HFFc6 (cell line): Measurements from ENCODE around the gene STING1. TPM values are rescaled to one million over a fixed set of nuclear protein-coding genes. Genes with fewer than 3 reads are reported as not detected.

ENCODE experiments used
- DNase-seq: peaks from one replicate; pipeline ENCODE4 v3.0.0-alpha.2; 2018
- H3K27ac Mint-ChIP-seq: 2 replicates; pipeline ENCODE4 v1.8.0; 2020; ENCODE audit warnings: mild to moderate bottlenecking, mixed read lengths
- H3K27me3 Mint-ChIP-seq: 2 replicates; pipeline ENCODE4 v1.8.0; 2021; ENCODE audit warnings: mild to moderate bottlenecking, moderate library complexity, mixed read lengths; ENCODE audit not compliant: insufficient read depth
- H3K36me3 Mint-ChIP-seq: 2 replicates; pipeline ENCODE4 v1.8.0; 2021; ENCODE audit warnings: low read depth, mixed read lengths
- H3K4me1 Mint-ChIP-seq: 2 replicates; pipeline ENCODE4 v1.8.0; 2020; ENCODE audit warnings: low read depth, mixed read lengths
- H3K4me3 Mint-ChIP-seq: 2 replicates; pipeline ENCODE4 v1.8.0; 2020; ENCODE audit warnings: mild to moderate bottlenecking, moderate library complexity, mixed read lengths
- H3K9me3 Mint-ChIP-seq: 2 replicates; pipeline ENCODE4 v1.8.0; 2020; ENCODE audit warnings: mild to moderate bottlenecking, mixed read lengths
- total RNA-seq, 6 experiments: library from RNA; stranded (reverse); fragmentation: NEBNext Ultra II Directional; extraction: Animal tissue kit (Norgen Biotek cat#: 25700); gene quantifications; 2 replicates in 1 of 6; 3 replicates in 5 of 6; pipeline ENCODE4 v1.2.3, GENCODE V29; 2021
- TF ChIP-seq, protein P1 (sequence below): fragments of 200-600 bp; sonication (generic); IDR thresholded peaks from 2 replicates; pipeline ENCODE4 v1.5.0; 2021; ENCODE audit warnings: antibody characterized with exemption, mild to moderate bottlenecking

STING1 gene
- total RNA-seq, 6 experiments from 2014 or later, result 68.8 to 99.6 (median 87.9) TPM

DNA sequence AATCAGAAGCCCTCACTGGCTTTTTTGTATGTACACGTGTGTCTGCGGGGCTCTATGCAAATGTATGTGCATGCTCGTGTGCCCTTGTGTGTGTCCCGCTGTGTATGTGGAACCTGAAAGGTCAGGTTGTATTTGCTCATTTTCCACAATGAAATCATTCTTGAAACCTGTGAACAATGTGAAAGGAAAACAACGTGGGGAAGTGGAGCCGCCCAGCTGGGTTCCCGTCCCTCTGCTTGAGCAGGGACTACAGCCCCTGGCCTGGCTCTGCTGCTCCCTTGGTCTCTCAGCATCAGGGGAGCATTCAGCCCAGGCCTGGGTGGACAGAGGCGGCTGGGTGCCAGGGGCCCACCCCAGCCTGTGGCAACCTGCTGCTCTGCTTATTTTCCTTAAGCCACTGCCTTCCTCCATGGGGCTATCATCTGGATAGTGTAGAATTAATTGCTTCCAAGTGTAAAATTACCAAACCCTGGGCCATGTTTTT is 23.1 kb downstream of the STING1 start:
- Mint-ChIP-seq H3K36me3 (no peaks in the 10 kb centered on the region), H3K9me3 (no peaks in the 10 kb centered on the region), H3K4me3 (no peak overlapping the region), H3K4me1 (peaks cover 42% of the 10 kb centered on the region), H3K27ac (peak overlapping the region; percentile 90), H3K27me3 (no peaks in the 10 kb centered on the region; the same call in 1 of the 2 replicates)
- TF ChIP-seq, protein P1, sequence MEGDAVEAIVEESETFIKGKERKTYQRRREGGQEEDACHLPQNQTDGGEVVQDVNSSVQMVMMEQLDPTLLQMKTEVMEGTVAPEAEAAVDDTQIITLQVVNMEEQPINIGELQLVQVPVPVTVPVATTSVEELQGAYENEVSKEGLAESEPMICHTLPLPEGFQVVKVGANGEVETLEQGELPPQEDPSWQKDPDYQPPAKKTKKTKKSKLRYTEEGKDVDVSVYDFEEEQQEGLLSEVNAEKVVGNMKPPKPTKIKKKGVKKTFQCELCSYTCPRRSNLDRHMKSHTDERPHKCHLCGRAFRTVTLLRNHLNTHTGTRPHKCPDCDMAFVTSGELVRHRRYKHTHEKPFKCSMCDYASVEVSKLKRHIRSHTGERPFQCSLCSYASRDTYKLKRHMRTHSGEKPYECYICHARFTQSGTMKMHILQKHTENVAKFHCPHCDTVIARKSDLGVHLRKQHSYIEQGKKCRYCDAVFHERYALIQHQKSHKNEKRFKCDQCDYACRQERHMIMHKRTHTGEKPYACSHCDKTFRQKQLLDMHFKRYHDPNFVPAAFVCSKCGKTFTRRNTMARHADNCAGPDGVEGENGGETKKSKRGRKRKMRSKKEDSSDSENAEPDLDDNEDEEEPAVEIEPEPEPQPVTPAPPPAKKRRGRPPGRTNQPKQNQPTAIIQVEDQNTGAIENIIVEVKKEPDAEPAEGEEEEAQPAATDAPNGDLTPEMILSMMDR, result no peak
- DNase-seq, result no peak

DNA sequence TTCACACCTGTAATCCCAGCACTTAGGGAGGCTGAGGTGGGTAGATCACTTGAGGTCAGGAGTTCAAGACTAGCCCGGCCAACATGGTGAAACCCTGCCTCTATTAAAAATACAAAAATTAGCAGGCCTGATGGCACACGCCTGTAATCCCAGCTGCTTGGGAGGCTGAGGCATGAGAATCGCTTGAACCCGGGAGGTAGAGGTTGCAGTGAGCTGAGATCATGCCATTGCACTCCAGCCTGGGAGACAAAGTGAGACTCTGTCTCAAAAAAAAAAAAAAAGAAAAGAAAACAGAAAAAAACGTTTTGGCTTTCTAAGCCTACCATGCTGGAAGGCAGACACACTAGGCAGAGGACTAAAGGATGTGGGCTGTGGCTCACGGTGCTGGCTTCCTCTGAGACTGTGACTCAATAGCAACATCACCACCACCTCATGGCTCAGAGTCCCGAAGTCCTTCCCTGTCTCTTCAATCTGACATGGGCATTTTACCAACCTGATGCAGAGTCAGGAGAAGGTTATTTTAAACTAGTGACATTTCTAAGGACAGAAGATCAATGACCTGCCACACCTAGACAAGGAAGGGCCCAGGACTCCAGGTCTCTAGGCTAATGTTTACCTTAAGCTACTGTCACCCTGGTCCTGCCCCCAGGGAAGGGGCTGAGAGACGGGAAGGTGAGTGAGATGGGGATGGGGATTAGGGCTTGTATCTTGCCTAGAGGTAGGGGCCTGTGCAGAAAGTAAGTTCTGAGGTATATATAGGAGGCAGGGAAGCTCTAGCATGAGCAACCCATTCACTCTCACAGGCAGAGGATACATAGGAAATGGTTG is 23.8 kb downstream of the STING1 start:
- Mint-ChIP-seq H3K27ac (peak overlapping the region; percentile 90), H3K36me3 (no peaks in the 10 kb centered on the region), H3K9me3 (no peaks in the 10 kb centered on the region), H3K27me3 (no peaks in the 10 kb centered on the region), H3K4me3 (peak overlapping the region; percentile 32; the same call in 1 of the 2 replicates), H3K4me1 (peaks cover 42% of the 10 kb centered on the region)
- peak; percentile 73 for DNase-seq
- TF ChIP-seq, protein P1, result no peak

DNA sequence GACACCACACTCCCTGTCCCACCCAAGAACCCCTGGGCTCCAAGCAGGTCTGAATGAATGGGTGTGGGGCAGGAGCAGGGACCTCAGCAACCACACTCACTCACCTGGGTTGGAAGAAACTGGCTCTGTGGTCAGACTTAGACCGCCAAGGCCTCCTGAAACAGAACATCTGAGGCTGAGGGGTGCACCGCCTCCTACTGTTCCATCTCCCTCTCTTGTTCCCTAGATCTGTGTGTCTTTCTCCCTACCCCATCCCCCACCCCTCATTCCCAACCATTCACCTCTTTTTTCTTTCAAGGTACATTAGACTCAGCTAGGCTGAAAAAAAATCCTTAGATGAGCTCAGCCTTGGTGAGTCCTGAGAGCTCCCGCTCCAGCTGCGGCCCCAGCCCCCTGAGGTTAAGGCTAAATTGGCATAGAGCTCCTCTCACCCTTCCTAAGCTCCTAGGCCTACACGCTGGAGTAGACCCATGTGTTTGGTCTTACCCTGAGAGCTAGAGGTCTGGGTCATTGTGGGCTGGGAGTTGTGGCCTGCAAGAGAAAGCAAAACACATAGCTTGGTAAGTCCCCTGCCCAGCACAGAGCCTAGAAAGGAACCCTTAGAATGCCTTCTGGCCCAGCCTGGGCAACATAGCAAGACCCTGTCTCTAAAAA is 24.8 kb downstream of the STING1 start:
- no peak overlapping the region for H3K4me3 Mint-ChIP-seq
- no peaks in the 10 kb centered on the region for H3K9me3 Mint-ChIP-seq
- no peaks in the 10 kb centered on the region for H3K36me3 Mint-ChIP-seq
- H3K27me3 Mint-ChIP-seq, result no peaks in the 10 kb centered on the region
- no peak for DNase-seq
- TF ChIP-seq, protein P1, result no peak
- no peak overlapping the region for H3K27ac Mint-ChIP-seq
- peaks cover 39% of the 10 kb centered on the region for H3K4me1 Mint-ChIP-seq

DNA sequence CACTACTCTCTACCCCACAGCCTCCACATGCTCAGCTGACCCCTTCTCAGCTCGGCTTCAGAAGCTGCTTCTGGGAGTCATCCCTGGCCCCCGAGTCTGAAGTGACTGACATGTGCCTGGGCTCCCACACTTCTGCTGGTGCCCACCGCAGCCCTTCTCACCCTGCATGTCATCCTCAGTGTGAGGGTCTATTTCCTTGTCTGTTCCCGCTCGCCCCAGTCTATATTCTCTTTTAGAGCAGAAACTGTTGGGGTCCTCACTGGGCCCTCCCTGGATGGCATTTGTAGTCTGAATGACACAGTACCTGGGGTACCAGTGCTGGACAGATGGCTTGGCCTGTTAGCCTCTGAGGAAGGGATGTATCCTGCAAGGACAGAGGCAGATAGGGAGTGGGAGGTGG is 25.3 kb downstream of the STING1 start:
- Mint-ChIP-seq H3K9me3 (no peaks in the 10 kb centered on the region), H3K4me3 (no peak overlapping the region), H3K27me3 (no peaks in the 10 kb centered on the region), H3K4me1 (peaks cover 34% of the 10 kb centered on the region), H3K27ac (no peak overlapping the region), H3K36me3 (no peaks in the 10 kb centered on the region)
- no peak for DNase-seq
- TF ChIP-seq, protein P1, result no peak

DNA sequence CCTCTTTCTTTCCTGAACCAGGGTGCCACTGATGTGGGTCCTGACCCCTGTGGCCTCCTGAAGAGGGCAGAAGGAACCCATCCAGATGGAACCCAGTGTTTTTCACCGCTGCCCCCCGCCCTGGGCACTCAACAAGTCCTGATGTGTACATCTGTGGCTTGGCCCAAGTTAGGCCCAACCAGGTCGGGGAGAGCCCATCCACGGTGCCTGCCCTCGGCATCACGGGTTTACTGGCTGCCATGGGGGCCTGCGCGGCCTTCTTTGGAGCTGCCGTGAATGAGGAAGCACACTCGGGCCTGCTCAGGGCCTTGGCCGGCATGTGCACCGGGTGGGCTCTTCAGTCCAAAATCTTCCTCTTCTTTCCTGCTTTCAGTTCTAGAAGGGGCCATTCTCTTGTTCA is 25.8 kb downstream of the STING1 start:
- no peak for DNase-seq
- Mint-ChIP-seq H3K4me3 (no peak overlapping the region), H3K27me3 (no peaks in the 10 kb centered on the region), H3K27ac (no peak overlapping the region), H3K36me3 (no peaks in the 10 kb centered on the region), H3K9me3 (no peaks in the 10 kb centered on the region), H3K4me1 (peaks cover 29% of the 10 kb centered on the region)
- TF ChIP-seq, protein P1, result no peak
